Osteoblast (primary cell): Measurements from ENCODE around the gene PPP2R3B. TPM values are rescaled to one million over a fixed set of nuclear protein-coding genes. Genes with fewer than 3 reads are reported as not detected.

Source experiments
- DNase-seq: peaks from one replicate; pipeline ENCODE4 v3.0.0; 2011; ENCODE audit warnings: low spot score, mixed read lengths; ENCODE audit not compliant: insufficient read length; ENCODE audit errors: missing footprints
- H2AFZ ChIP-seq: 2 replicates; pipeline ENCODE4 v1.6.0; 2011; ENCODE audit warnings: mild to moderate bottlenecking, low read length
- H3K27ac ChIP-seq: 2 replicates; pipeline ENCODE4 v1.5.1; 2011; ENCODE audit warnings: mild to moderate bottlenecking, low read depth, low read length, moderate library complexity
- H3K27me3 ChIP-seq: 2 replicates; pipeline ENCODE4 v1.6.0; 2012; ENCODE audit warnings: mild to moderate bottlenecking, control low read depth, inconsistent platforms, low read length, moderate library complexity; ENCODE audit not compliant: insufficient read depth
- H3K36me3 ChIP-seq: 2 replicates; pipeline ENCODE4 v1.5.1; 2011; ENCODE audit warnings: mild to moderate bottlenecking, low read length, control low read depth, moderate library complexity; ENCODE audit not compliant: insufficient read depth
- H3K4me1 ChIP-seq: 2 replicates; pipeline ENCODE4 v1.5.1; 2011; ENCODE audit warnings: mild to moderate bottlenecking, low read length, control low read depth, moderate library complexity; ENCODE audit not compliant: insufficient read depth
- H3K4me2 ChIP-seq: 2 replicates; pipeline ENCODE4 v1.6.0; 2011; ENCODE audit warnings: mild to moderate bottlenecking, low read length; ENCODE audit not compliant: insufficient read depth
- H3K4me3 ChIP-seq: fragments of 200-600 bp; sonication (generic); 3 replicates; pipeline ENCODE4 v1.5.1; 2012; ENCODE audit warnings: mild to moderate bottlenecking, low read length, inconsistent platforms; ENCODE audit not compliant: insufficient read depth
- H3K79me2 ChIP-seq: 2 replicates; pipeline ENCODE4 v1.6.0; 2012; ENCODE audit warnings: mild to moderate bottlenecking, low read length, control low read depth, inconsistent platforms; ENCODE audit not compliant: insufficient read depth
- H3K9me3 ChIP-seq: 2 replicates; pipeline ENCODE4 v1.5.1; 2011; ENCODE audit warnings: low read depth, low read length, control low read depth
- H4K20me1 ChIP-seq: 2 replicates; pipeline ENCODE4 v1.6.0; 2012; ENCODE audit warnings: mild to moderate bottlenecking, low read length, control low read depth; ENCODE audit not compliant: insufficient read depth
- total RNA-seq: library from RNA; depleted of rRNA; stranded (reverse); fragments of >200 nt; gene quantifications from 2 replicates; pipeline ENCODE4 v1.2.3, GENCODE V29; 2012
- TF ChIP-seq, protein P1 (sequence below): IDR thresholded peaks from 2 replicates; pipeline ENCODE4 v1.5.1; 2011; ENCODE audit warnings: mild to moderate bottlenecking, low read depth, low read length, moderate library complexity; ENCODE audit errors: extremely low read depth

Gene PPP2R3B
- total RNA-seq, 1 donor = 13.4 TPM

DNA sequence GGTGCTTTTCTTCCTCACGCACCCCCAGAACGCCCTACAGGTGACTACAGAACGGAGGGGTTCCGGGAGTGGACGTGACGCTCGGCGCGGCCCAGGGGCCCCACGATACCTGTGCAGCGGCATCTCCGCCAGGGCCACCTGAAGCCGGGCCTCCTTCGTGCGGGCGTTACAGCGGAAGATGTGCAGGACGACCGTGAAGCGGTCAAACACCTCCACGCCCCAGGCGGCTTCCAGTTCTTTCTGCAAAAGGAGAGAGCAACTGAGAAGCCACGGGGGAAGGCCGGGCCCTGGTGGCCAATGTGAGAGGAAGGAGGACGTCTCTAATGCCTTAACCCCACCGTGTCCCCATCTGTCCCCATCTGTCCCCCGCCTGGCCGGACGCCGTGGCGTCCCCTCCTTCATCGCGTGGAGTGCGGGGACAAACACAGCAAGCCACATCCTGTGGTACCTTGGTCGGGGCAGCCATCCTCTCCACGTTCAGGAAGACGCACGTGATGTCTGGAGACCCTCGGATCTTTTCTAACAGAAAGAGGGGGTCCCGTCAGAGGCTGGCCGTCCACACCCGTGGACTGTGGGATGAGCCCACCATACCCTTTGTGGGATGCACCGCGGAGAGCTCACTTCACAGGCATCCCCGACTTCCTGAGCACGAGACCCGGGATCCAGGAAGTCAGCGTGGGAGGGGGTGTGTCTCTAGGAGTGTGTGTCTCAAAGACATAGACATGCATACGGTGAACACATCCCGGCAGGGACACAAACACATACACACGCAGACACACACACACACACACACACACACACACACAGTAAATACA, 71.7 kb downstream of the PPP2R3B start:
- Histone ChIP-seq H3K9me3 (no peaks in the 10 kb centered on the region), H3K27me3 (no peaks in the 10 kb centered on the region), H3K4me3 (no peak overlapping the region), H3K4me1 (peaks cover under 1% of the 10 kb centered on the region), H3K27ac (no peak overlapping the region), H2AFZ (no peak overlapping the region), H4K20me1 (no peaks in the 10 kb centered on the region), H3K36me3 (peaks cover 26% of the 10 kb centered on the region), H3K4me2 (no peak overlapping the region), H3K79me2 (peaks cover 14% of the 10 kb centered on the region)
- DNase-seq = no peak
- TF ChIP-seq, protein P1, sequence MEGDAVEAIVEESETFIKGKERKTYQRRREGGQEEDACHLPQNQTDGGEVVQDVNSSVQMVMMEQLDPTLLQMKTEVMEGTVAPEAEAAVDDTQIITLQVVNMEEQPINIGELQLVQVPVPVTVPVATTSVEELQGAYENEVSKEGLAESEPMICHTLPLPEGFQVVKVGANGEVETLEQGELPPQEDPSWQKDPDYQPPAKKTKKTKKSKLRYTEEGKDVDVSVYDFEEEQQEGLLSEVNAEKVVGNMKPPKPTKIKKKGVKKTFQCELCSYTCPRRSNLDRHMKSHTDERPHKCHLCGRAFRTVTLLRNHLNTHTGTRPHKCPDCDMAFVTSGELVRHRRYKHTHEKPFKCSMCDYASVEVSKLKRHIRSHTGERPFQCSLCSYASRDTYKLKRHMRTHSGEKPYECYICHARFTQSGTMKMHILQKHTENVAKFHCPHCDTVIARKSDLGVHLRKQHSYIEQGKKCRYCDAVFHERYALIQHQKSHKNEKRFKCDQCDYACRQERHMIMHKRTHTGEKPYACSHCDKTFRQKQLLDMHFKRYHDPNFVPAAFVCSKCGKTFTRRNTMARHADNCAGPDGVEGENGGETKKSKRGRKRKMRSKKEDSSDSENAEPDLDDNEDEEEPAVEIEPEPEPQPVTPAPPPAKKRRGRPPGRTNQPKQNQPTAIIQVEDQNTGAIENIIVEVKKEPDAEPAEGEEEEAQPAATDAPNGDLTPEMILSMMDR = no peak

DNA sequence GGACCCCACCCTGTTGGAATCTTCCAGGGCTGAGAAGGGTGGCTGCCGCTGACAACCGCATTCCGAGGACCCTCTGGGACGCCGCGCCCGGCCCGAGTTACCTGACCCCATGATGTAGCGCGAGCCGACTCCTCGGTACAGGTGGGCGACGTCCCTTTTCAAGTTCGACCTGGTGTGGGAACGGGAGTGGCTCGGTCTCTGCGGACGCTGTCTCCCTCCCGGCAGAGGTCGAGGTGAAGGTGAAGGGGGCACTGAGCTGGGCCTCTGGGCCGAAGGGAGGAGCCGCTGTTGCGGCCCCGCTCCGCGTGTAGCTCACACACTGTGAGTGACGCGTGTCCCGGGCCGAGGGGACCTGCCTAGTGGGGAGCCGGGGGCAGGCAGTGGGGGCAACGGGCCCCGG, 72.7 kb downstream of the PPP2R3B start:
- H2AFZ ChIP-seq = no peak overlapping the region
- DNase-seq = no peak
- no peaks in the 10 kb centered on the region for H4K20me1 ChIP-seq
- no peaks in the 10 kb centered on the region for H3K4me1 ChIP-seq
- H3K79me2 ChIP-seq = peaks cover 11% of the 10 kb centered on the region
- H3K9me3 ChIP-seq = no peaks in the 10 kb centered on the region
- TF ChIP-seq, protein P1 = no peak
- H3K27ac ChIP-seq = no peak overlapping the region
- no peaks in the 10 kb centered on the region for H3K27me3 ChIP-seq
- peaks cover 30% of the 10 kb centered on the region for H3K36me3 ChIP-seq
- no peak overlapping the region for H3K4me3 ChIP-seq
- H3K4me2 ChIP-seq = no peak overlapping the region

DNA sequence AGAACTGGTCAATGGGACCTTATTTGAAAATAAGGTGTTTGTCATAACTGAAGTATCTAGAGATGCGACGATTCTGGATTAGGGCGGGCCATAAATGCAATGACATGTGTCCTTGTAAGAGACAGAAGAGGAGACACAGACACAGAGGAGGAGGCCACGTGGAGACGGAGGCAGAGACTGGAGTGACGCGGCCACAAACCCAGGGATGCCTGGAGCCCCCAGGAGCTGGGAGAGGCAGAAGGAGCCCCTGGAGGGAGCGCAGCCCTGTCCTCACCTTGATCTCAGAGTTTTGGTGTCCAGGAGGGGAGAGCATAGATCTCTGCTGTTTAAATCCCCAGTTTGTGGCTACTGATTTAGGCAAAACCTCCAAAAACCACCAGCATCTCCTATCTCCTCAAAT, 73.2 kb downstream of the PPP2R3B start:
- TF ChIP-seq, protein P1 = no peak
- H2AFZ ChIP-seq = no peak overlapping the region
- H3K4me3 ChIP-seq = no peak overlapping the region
- no peaks in the 10 kb centered on the region for H3K27me3 ChIP-seq
- peaks cover 11% of the 10 kb centered on the region for H3K79me2 ChIP-seq
- H3K4me1 ChIP-seq = no peaks in the 10 kb centered on the region
- H3K27ac ChIP-seq = no peak overlapping the region
- H3K36me3 ChIP-seq = peaks cover 30% of the 10 kb centered on the region
- no peaks in the 10 kb centered on the region for H4K20me1 ChIP-seq
- DNase-seq = no peak
- H3K4me2 ChIP-seq = no peak overlapping the region
- H3K9me3 ChIP-seq = no peaks in the 10 kb centered on the region

DNA sequence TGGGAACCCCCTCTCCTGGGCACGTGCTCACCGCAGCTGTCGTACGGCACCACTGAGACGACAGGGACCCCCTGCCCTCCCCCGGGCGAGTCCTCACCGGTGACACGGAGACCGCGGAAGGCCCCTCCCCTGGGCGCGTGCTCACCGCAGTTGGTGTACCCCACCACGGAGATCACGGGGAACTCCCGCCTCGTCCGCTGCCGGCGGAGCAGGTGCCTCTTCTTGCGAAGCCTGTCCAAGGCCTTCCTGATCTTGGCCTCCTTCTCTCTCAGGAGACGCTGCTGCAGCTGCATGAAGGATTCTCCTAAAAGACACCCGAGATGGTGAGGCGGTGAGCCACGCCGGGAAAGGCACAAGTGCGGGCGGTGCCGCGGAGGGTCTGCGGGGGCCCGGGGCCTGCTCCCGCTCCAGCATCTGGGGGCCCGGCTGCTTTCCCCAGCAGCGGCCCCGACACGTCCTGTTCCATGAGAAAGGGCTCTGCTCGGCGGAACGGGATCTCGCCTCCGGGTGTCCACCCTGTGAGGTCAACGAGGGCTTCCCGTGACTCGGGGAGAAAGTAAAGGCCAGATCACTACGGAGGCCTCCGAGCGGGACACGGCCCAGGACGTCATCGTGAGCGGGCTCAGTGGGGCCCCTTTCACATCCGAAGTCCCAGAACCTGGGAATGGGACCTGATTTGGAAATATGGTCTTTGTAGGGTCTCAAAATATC, 73.9 kb downstream of the PPP2R3B start:
- H3K4me3 ChIP-seq = no peak overlapping the region
- H3K4me2 ChIP-seq = no peak overlapping the region
- H2AFZ ChIP-seq = no peak overlapping the region
- DNase-seq = no peak
- no peaks in the 10 kb centered on the region for H4K20me1 ChIP-seq
- H3K36me3 ChIP-seq = peaks cover 33% of the 10 kb centered on the region
- no peaks in the 10 kb centered on the region for H3K4me1 ChIP-seq
- peaks cover 8% of the 10 kb centered on the region for H3K79me2 ChIP-seq
- H3K27me3 ChIP-seq = no peaks in the 10 kb centered on the region
- TF ChIP-seq, protein P1 = no peak
- no peaks in the 10 kb centered on the region for H3K9me3 ChIP-seq
- no peak overlapping the region for H3K27ac ChIP-seq
